Measurements from ENCODE around the gene UFSP1.

GRCh38 chr7:100860702-100861615 lies 28.6 kb downstream of the UFSP1 start:
- no peak for TF ChIP-seq CTCF (IDR thresholded peaks at IDR 0.05; ENCODE audit: poor library complexity)
- TF ChIP-seq EZH2 (IDR thresholded peaks at IDR 0.05; ENCODE audit: borderline replicate concordance): no peak
- TF ChIP-seq EZH2phosphoT487 (IDR thresholded peaks at IDR 0.05; ENCODE audit: low read depth, severe bottlenecking, unreplicated experiment): no peak
